Bronchial epithelial cell (primary cell): ENCODE measurements around the gene PLG. TPM values are rescaled to one million over a fixed set of nuclear protein-coding genes. Genes with fewer than 3 reads are reported as not detected.
"Not testable (repeated sequence)": the region's sequence is repeated elsewhere in the genome, so short reads cannot be mapped to it uniquely, and the experiment has no call there.

Experiments
- DNase-seq: peaks from one replicate; pipeline ENCODE4 v3.0.0-alpha.2; 2010; ENCODE audit warnings: low read depth
- FAIRE-seq: peaks from 2 replicates; lab custom pipeline; 2011; peaks lifted over from hg19 to GRCh38; lab: Jason Lieb, UNC
- H3K27me3 ChIP-seq: 2 replicates; pipeline ENCODE4 v1.5.1; 2011; ENCODE audit warnings: low read length; ENCODE audit not compliant: control insufficient read depth, insufficient read depth
- H3K36me3 ChIP-seq: 2 replicates; pipeline ENCODE4 v1.5.1; 2011; ENCODE audit warnings: low read length; ENCODE audit not compliant: control insufficient read depth, insufficient read depth
- H3K4me3 ChIP-seq: 2 replicates; pipeline ENCODE4 v1.5.1; 2011; ENCODE audit warnings: mild to moderate bottlenecking, low read depth, low read length, control low read depth
- CTCF ChIP-seq: IDR thresholded peaks from 2 replicates; pipeline ENCODE4 v1.5.1; 2011; ENCODE audit warnings: mild to moderate bottlenecking, moderate library complexity, low read length, control low read depth, inconsistent platforms; ENCODE audit not compliant: insufficient read depth, severe bottlenecking
- total RNA-seq: library from RNA; depleted of rRNA; stranded (reverse); fragments of >200 nt; gene quantifications from 2 replicates; pipeline ENCODE4 v1.2.1, GENCODE V29; 2014

The PLG gene
- total RNA-seq, 1 donor from 2014 or later = not detected

GRCh38 chr6:160667639-160668481 is 34.2 kb upstream of the PLG start:
- DNase-seq (peak; percentile 52), FAIRE-seq (peak; percentile 18)
- H3K4me3 ChIP-seq = no peak overlapping the region
- H3K27me3 ChIP-seq = peaks cover 2% of the 10 kb centered on the region
- no peaks in the 10 kb centered on the region for H3K36me3 ChIP-seq
- peak; percentile 80 for TF ChIP-seq CTCF

- Histone ChIP-seq H3K36me3 (no peaks in the 10 kb centered on the region), H3K4me3 (no peak overlapping the region), H3K27me3 (no peaks in the 10 kb centered on the region)
- no peak for FAIRE-seq
- DNase-seq = no peak
- TF ChIP-seq CTCF = no peak
Observed at GRCh38 chr6:160668589-160668988, 33.5 kb upstream of the PLG start.

- not testable (repeated sequence) for H3K4me3 ChIP-seq, H3K36me3 ChIP-seq, FAIRE-seq, H3K27me3 ChIP-seq, DNase-seq
Observed at GRCh38 chr6:160676418-160676817, 25.6 kb upstream of the PLG start.

- no peak overlapping the region for H3K4me3 ChIP-seq
- H3K27me3 ChIP-seq = no peaks in the 10 kb centered on the region
- no peak for TF ChIP-seq CTCF
- FAIRE-seq (peak; percentile 68), DNase-seq (peak; percentile 90)
- H3K36me3 ChIP-seq = no peaks in the 10 kb centered on the region
Observed at GRCh38 chr6:160678230-160678629, 23.8 kb upstream of the PLG start.

DNA sequence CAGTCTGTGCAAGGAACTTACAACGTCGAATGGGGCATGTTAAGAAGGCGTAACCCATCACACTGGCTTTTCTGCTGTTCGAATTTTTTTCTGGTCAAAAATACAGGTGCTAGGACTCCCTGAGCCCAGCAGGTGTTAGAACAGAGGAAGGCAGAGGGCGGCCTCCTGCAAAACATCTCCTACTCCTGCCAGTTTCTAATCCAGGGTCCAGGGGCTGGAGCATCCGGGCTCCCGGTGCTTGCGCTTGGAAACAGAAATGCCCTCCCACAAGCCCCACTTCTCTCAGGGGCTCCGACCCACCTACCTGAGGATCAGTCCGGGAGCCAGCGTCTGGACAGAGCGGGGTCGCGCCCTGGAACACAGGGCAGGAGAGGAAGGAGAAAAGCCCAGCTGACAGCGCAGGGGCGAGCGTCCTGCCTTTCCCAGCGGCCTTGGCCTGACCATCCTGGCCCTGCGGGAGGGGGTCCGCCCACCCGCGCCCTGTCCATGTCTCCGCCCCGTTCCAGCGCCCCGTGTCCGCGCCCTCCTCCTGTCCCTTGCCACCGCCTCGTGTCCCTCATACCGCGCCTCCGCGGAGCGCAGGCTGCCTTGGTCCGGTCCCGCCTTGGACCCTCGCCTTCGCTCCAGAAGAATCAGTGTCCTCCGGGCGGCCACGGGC is 23.2 kb upstream of the PLG start:
- Histone ChIP-seq H3K4me3 (peak overlapping the region; percentile 40), H3K27me3 (no peaks in the 10 kb centered on the region), H3K36me3 (no peaks in the 10 kb centered on the region)
- peak; percentile 11 for DNase-seq
- no peak for FAIRE-seq
- no peak for TF ChIP-seq CTCF

GRCh38 chr6:160679402-160679769 is 22.7 kb upstream of the PLG start:
- no peak for FAIRE-seq
- DNase-seq = no peak
- Histone ChIP-seq H3K36me3 (no peaks in the 10 kb centered on the region), H3K27me3 (no peaks in the 10 kb centered on the region), H3K4me3 (peak overlapping the region; percentile 40)
- peak; percentile 67 for TF ChIP-seq CTCF

- FAIRE-seq, H3K36me3 ChIP-seq, DNase-seq, H3K4me3 ChIP-seq, H3K27me3 ChIP-seq: not testable (repeated sequence)
Observed at GRCh38 chr6:160685101-160685761, 16.8 kb upstream of the PLG start.
